H1 (cell line): ENCODE results near the gene CNNM4. TPM values are rescaled to one million over a fixed set of nuclear protein-coding genes. Genes with fewer than 3 reads are reported as not detected.

Experiments used
- ASH2L ChIP-seq: fragments of 200-600, 300-600 bp; sonication (generic); IDR thresholded peaks from one replicate; pipeline ENCODE4 v1.7.1; 2017; ENCODE audit warnings: low read length
- FOSL1 ChIP-seq: IDR thresholded peaks from 2 replicates; pipeline ENCODE4 v1.6.1; 2011; ENCODE audit warnings: mild to moderate bottlenecking, low read depth, low read length, moderate library complexity; ENCODE audit not compliant: insufficient read depth
- GTF2F1 ChIP-seq: IDR thresholded peaks from 2 replicates; pipeline ENCODE4 v1.6.1; 2012; ENCODE audit warnings: low read depth, low read length, improper control_type of control experiment, borderline replicate concordance
- HDAC2 ChIP-seq, 2 experiments: fragments of 300-600 bp in 1 of 2; sonication (generic) in 1 of 2; IDR thresholded peaks; 2 replicates each; pipeline ENCODE4 v1.6.1; 2011 to 2012; ENCODE audit warnings: low read depth in 2 of 2, low read length in 2 of 2, mild to moderate bottlenecking in 2 of 2, moderate library complexity in 2 of 2, borderline replicate concordance in 1 of 2, inconsistent platforms in 1 of 2
- JUND ChIP-seq: IDR thresholded peaks from 2 replicates; pipeline ENCODE4 v1.6.1; 2011; ENCODE audit warnings: mild to moderate bottlenecking, improper control_type of control experiment, low read length
- KDM4A ChIP-seq: IDR thresholded peaks from one replicate; pipeline ENCODE4 v1.7.1; 2012; ENCODE audit warnings: low read depth, mild to moderate bottlenecking, moderate library complexity, low read length, inconsistent platforms; ENCODE audit not compliant: severe bottlenecking
- KDM5A ChIP-seq: fragments of 200-600 bp; IDR thresholded peaks from 2 replicates; pipeline ENCODE4 v1.7.1; 2012; ENCODE audit warnings: mild to moderate bottlenecking, low read length, inconsistent platforms, mixed read lengths
- NANOG ChIP-seq: IDR thresholded peaks from 2 replicates; pipeline ENCODE4 v1.6.1; 2011; ENCODE audit warnings: low read length, low read depth, mild to moderate bottlenecking, inconsistent platforms; ENCODE audit not compliant: insufficient read depth, poor library complexity, severe bottlenecking
- RAD21 ChIP-seq, 2 experiments: IDR thresholded peaks in 1 of 2; conservative IDR thresholded peaks in 1 of 2; 2 replicates each; pipeline ENCODE4 v1.6.1; 2011; ENCODE audit warnings: low read depth in 2 of 2, low read length in 2 of 2, improper control_type of control experiment in 1 of 2, inconsistent platforms in 1 of 2, mild to moderate bottlenecking in 1 of 2, moderate library complexity in 1 of 2
- RBBP5 ChIP-seq: IDR thresholded peaks from 2 replicates; pipeline ENCODE4 v1.7.1; 2012; ENCODE audit warnings: low read depth, mild to moderate bottlenecking, inconsistent platforms, low read length, moderate library complexity, borderline replicate concordance
- SAP30 ChIP-seq: fragments of 300-600 bp; sonication (generic); IDR thresholded peaks from 2 replicates; pipeline ENCODE4 v1.7.1; 2012; ENCODE audit warnings: low read length, moderate library complexity, mild to moderate bottlenecking, inconsistent platforms; ENCODE audit not compliant: insufficient read depth, insufficient replicate concordance
- SIRT6 ChIP-seq: IDR thresholded peaks from one replicate; pipeline ENCODE4 v1.7.1; 2012; ENCODE audit warnings: low read length, inconsistent platforms
- SUZ12 ChIP-seq: fragments of 200-600 bp; sonication (generic); IDR thresholded peaks from 2 replicates; pipeline ENCODE4 v1.6.1; 2012; ENCODE audit warnings: mild to moderate bottlenecking, inconsistent platforms, low read length, moderate library complexity, mixed read lengths
- TBP ChIP-seq: IDR thresholded peaks from 2 replicates; pipeline ENCODE4 v1.6.1; 2011; ENCODE audit warnings: low read depth, low read length, improper control_type of control experiment
- TEAD4 ChIP-seq: IDR thresholded peaks from 2 replicates; pipeline ENCODE4 v1.6.1; 2012; ENCODE audit warnings: low read depth, low read length, inconsistent platforms, mixed read lengths
- YY1 ChIP-seq: IDR thresholded peaks from 2 replicates; pipeline ENCODE4 v1.6.1; 2011; ENCODE audit warnings: low read depth, mild to moderate bottlenecking, low read length
- polyA plus RNA-seq, 7 experiments: library from polyadenylated mRNA; depleted of rRNA in 3 of 7; stranded (reverse) in 5 of 7; unstranded in 2 of 7; fragments of >200 nt in 5 of 7; fragments of 200-250 nt in 2 of 7; gene quantifications; 1 replicate in 5 of 7; 2 replicates in 1 of 7; 4 replicates in 1 of 7; pipeline versions ENCODE4 v1.2.1 to v1.2.3, GENCODE V29; 2011 to 2013; ENCODE audit warnings: missing spikeins in 2 of 7, mixed read lengths in 2 of 7
- total RNA-seq: library from RNA; stranded (reverse); fragmentation: NEBNext Ultra II Directional; extraction: Animal tissue kit (Norgen Biotek cat#: 25700); gene quantifications from 2 replicates; pipeline ENCODE4 v1.2.1, GENCODE V29; 2021
- TF ChIP-seq, protein P1 (sequence below), 3 experiments: IDR thresholded peaks; 1 replicate in 2 of 3; 2 replicates in 1 of 3; pipeline versions ENCODE4 v1.5.1 to v1.6.1; 2011; ENCODE audit warnings: low read length in 3 of 3, mild to moderate bottlenecking in 3 of 3, inconsistent platforms in 2 of 3, low read depth in 1 of 3, moderate library complexity in 1 of 3; ENCODE audit not compliant: insufficient read depth in 1 of 3; ENCODE audit errors: control extremely low read depth in 1 of 3
- TF ChIP-seq, protein P2 (sequence below): IDR thresholded peaks from 2 replicates; pipeline ENCODE4 v1.6.1; 2012; ENCODE audit warnings: inconsistent platforms
- TF ChIP-seq, protein P3 (sequence below): IDR thresholded peaks from 2 replicates; pipeline ENCODE4 v1.6.1; 2012; ENCODE audit warnings: inconsistent platforms

The CNNM4 gene
- total and polyA plus RNA-seq, 2 of the 8 experiments (the other 6 are each of a cell fraction or from before 2014, with no cell fraction given), result 10.3 to 11.0 TPM

DNA sequence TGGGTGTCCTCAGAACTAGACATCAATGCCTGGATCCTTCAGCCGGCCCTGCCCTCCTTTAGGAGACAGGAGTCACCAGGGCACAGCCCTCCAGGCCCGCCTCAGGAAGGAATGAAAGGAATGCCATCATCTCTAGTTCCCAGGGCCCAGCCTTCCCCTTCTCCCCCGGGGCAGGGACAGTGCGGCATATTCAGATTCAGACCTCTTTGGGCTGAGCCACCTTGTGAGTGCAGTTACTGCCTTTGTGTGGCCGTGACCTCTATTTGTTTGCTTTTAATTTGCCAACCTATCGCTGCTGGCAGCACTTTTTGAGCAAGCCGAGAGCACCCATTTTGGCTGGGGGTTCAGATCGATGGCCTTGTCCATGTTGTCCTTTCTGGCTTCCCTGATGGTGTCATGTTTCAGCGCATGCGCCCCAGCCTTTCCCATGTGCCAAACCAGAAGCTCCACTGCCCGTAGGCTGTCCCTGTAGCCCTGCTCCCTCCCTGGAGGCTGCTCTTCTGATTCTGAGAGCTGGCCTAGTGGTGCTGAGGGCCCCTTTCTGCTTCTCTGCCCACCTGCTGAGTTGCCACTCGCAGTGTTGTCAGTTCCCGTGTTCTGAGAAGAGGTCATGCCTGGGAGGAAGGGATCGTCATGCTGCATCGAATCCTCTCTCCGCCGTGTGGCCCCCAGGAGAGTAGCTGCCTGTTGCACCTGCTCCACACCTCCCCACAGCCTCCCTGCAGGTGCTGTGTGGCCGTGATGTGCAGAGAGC is 72.2 kb downstream of the CNNM4 start (continued):
- TF ChIP-seq TBP, result peak; percentile 17; the same call in 1 of the 2 replicates
- TF ChIP-seq, protein P1, sequence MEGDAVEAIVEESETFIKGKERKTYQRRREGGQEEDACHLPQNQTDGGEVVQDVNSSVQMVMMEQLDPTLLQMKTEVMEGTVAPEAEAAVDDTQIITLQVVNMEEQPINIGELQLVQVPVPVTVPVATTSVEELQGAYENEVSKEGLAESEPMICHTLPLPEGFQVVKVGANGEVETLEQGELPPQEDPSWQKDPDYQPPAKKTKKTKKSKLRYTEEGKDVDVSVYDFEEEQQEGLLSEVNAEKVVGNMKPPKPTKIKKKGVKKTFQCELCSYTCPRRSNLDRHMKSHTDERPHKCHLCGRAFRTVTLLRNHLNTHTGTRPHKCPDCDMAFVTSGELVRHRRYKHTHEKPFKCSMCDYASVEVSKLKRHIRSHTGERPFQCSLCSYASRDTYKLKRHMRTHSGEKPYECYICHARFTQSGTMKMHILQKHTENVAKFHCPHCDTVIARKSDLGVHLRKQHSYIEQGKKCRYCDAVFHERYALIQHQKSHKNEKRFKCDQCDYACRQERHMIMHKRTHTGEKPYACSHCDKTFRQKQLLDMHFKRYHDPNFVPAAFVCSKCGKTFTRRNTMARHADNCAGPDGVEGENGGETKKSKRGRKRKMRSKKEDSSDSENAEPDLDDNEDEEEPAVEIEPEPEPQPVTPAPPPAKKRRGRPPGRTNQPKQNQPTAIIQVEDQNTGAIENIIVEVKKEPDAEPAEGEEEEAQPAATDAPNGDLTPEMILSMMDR (IDR thresholded peaks at IDR 0.05; ENCODE audit: control extremely low read depth in 1 of 3, insufficient read depth in 1 of 3, low read depth in 1 of 3, low read length in 3 of 3), result no peak
- peak; percentile 93 for TF ChIP-seq ASH2L
- TF ChIP-seq HDAC2 (IDR thresholded peaks at IDR 0.05; ENCODE audit: borderline replicate concordance in 1 of 2, low read depth in 2 of 2, low read length in 2 of 2), result no peak
- TF ChIP-seq NANOG, result no peak
- TF ChIP-seq SAP30, result no peak
- no peak for TF ChIP-seq RAD21 (IDR thresholded peaks at IDR 0.05 in 1 of 2, conservative IDR thresholded peaks at IDR 0.05 in 1 of 2; ENCODE audit: low read depth in 2 of 2, low read length in 2 of 2)
- TF ChIP-seq JUND, result no peak
- no peak for TF ChIP-seq FOSL1
- TF ChIP-seq RBBP5, result peak; percentile 72; the same call in 1 of the 2 replicates
- TF ChIP-seq TEAD4, result peak; percentile 80
- TF ChIP-seq, protein P2, sequence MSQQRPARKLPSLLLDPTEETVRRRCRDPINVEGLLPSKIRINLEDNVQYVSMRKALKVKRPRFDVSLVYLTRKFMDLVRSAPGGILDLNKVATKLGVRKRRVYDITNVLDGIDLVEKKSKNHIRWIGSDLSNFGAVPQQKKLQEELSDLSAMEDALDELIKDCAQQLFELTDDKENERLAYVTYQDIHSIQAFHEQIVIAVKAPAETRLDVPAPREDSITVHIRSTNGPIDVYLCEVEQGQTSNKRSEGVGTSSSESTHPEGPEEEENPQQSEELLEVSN, result peak; percentile 52; the same call in 1 of the 2 replicates
- no peak for TF ChIP-seq SIRT6
- TF ChIP-seq, protein P3, sequence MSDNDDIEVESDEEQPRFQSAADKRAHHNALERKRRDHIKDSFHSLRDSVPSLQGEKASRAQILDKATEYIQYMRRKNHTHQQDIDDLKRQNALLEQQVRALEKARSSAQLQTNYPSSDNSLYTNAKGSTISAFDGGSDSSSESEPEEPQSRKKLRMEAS, result peak; percentile 72; the same call in 1 of the 2 replicates
- TF ChIP-seq KDM5A, result no peak
- TF ChIP-seq SUZ12, result no peak
- TF ChIP-seq KDM4A, result no peak
- no peak for TF ChIP-seq GTF2F1
- TF ChIP-seq YY1, result peak; percentile 65; the same call in 1 of the 2 replicates
